H1 (cell line): ENCODE measurements around the gene MID1. TPM values are rescaled to one million over a fixed set of nuclear protein-coding genes. Genes with fewer than 3 reads are reported as not detected.

Experiments
- CTCF ChIA-PET: fragments of 300-600 bp; sonication (Branson Sonifier 250); formaldehyde crosslinking; loops from one replicate; lab custom pipeline; 2021; ENCODE audit not compliant: partially characterized antibody; lab: Charles Lee
- POLR2A ChIA-PET: fragments of 300-600 bp; sonication (Branson Sonifier 250); formaldehyde crosslinking; loops from one replicate; lab custom pipeline; 2021; ENCODE audit warnings: inconsistent platforms; ENCODE audit not compliant: partially characterized antibody; lab: Charles Lee
- DNase-seq, 2 experiments: peaks; one replicate each; pipeline versions ENCODE4 v3.0.0 to v3.0.0-alpha.2; 2010 to 2022; ENCODE audit warnings: low spot score in 2 of 2, low read depth in 1 of 2, mixed read lengths in 1 of 2
- FAIRE-seq: peaks from 2 replicates; lab custom pipeline; 2011; peaks lifted over from hg19 to GRCh38; lab: Jason Lieb, UNC
- H2AFZ ChIP-seq: 2 replicates; pipeline ENCODE4 v1.8.1; 2012; ENCODE audit warnings: low read length, inconsistent platforms
- H2AK5ac ChIP-seq: 2 replicates; pipeline ENCODE4 v1.6.1; 2013; ENCODE audit warnings: low read depth, low read length
- H2BK120ac ChIP-seq: replicated peaks from 2 replicates; pipeline ENCODE3; 2013; ENCODE audit warnings: low read depth, low read length, inconsistent platforms
- H2BK12ac ChIP-seq: 2 replicates; pipeline ENCODE4 v1.6.1; 2013; ENCODE audit warnings: low read depth, low read length
- H2BK15ac ChIP-seq: 2 replicates; pipeline ENCODE4 v1.6.1; 2013; ENCODE audit warnings: low read length
- H2BK20ac ChIP-seq: 2 replicates; pipeline ENCODE4 v1.6.1; 2013; ENCODE audit warnings: low read length
- H2BK5ac ChIP-seq: 2 replicates; pipeline ENCODE4 v1.6.1; 2013; ENCODE audit warnings: low read depth, low read length
- H3K14ac ChIP-seq: 2 replicates; pipeline ENCODE4 v1.6.1; 2013; ENCODE audit warnings: inconsistent platforms; ENCODE audit not compliant: insufficient read length
- H3K18ac ChIP-seq: 2 replicates; pipeline ENCODE4 v1.6.1; 2013; ENCODE audit warnings: low read length; ENCODE audit errors: extremely low read depth
- H3K23ac ChIP-seq: 2 replicates; pipeline ENCODE4 v1.6.1; 2013; ENCODE audit warnings: inconsistent platforms; ENCODE audit not compliant: insufficient read length
- H3K23me2 ChIP-seq: 2 replicates; pipeline ENCODE4 v1.6.1; 2013; ENCODE audit warnings: low read depth, low read length
- H3K27ac ChIP-seq: 2 replicates; pipeline ENCODE4 v1.6.1; 2011; ENCODE audit warnings: low read depth, low read length, inconsistent platforms
- H3K27me3 ChIP-seq, 4 experiments: replicated peaks in 1 of 4; 1 replicate in 1 of 4; 2 replicates in 3 of 4; pipeline versions ENCODE4 v1.6.1 to v1.8.1; 2011 to 2013; ENCODE audit warnings: low read length in 3 of 4, mild to moderate bottlenecking in 3 of 4, inconsistent platforms in 2 of 4, mixed read lengths in 2 of 4, moderate library complexity in 1 of 4; ENCODE audit not compliant: control insufficient read depth in 3 of 4, insufficient read depth in 3 of 4; ENCODE audit errors: extremely low read depth in 1 of 4
- H3K36me3 ChIP-seq, 4 experiments: 2 replicates each; pipeline versions ENCODE4 v1.6.1 to v1.8.1; 2011 to 2013; ENCODE audit warnings: mild to moderate bottlenecking in 4 of 4, low read length in 3 of 4, moderate library complexity in 2 of 4, control low read depth in 1 of 4, inconsistent platforms in 1 of 4; ENCODE audit not compliant: insufficient read depth in 4 of 4, control insufficient read depth in 2 of 4
- H3K4ac ChIP-seq: replicated peaks from 2 replicates; pipeline ENCODE3; 2013; ENCODE audit warnings: low read length, low read depth, mixed read lengths, inconsistent platforms; ENCODE audit not compliant: insufficient read length
- H3K4me1 ChIP-seq, 4 experiments: replicated peaks in 1 of 4; 1 replicate in 1 of 4; 2 replicates in 3 of 4; pipeline versions ENCODE4 v1.6.1 to v1.8.1; 2011 to 2013; ENCODE audit warnings: low read length in 3 of 4, inconsistent platforms in 2 of 4, mixed read lengths in 1 of 4; ENCODE audit not compliant: insufficient read depth in 4 of 4, control insufficient read depth in 3 of 4
- H3K4me2 ChIP-seq, 2 experiments: 2 replicates each; pipeline versions ENCODE4 v1.6.1 to v1.8.1; 2011 to 2013; ENCODE audit warnings: low read depth in 2 of 2, low read length in 2 of 2, control low read depth in 1 of 2, inconsistent platforms in 1 of 2, mild to moderate bottlenecking in 1 of 2; ENCODE audit not compliant: insufficient read depth in 1 of 2
- H3K4me3 ChIP-seq, 4 experiments: fragments of 200-600, 300-600 bp in 1 of 4; sonication (generic), shearing (Covaris generic), sonication (Bioruptor Twin) in 1 of 4; 2 replicates each; pipeline versions ENCODE4 v1.5.1 to v1.8.1; 2011 to 2016; ENCODE audit warnings: low read length in 4 of 4, low read depth in 3 of 4, control low read depth in 2 of 4, inconsistent platforms in 2 of 4, mild to moderate bottlenecking in 2 of 4, mixed read lengths in 1 of 4, moderate library complexity in 1 of 4; ENCODE audit not compliant: insufficient read depth in 2 of 4; ENCODE audit errors: extremely low read depth in 1 of 4
- H3K56ac ChIP-seq: replicated peaks from 2 replicates; pipeline ENCODE3; 2013; ENCODE audit warnings: low read depth, mild to moderate bottlenecking, mixed read lengths, low read length, inconsistent platforms; ENCODE audit not compliant: insufficient read length
- H3K79me1 ChIP-seq: 2 replicates; pipeline ENCODE4 v1.6.1; 2013; ENCODE audit warnings: low read depth, low read length, control low read depth
- H3K79me2 ChIP-seq, 2 experiments: 2 replicates each; pipeline versions ENCODE4 v1.6.1 to v1.8.1; 2012 to 2013; ENCODE audit warnings: low read length in 2 of 2, mild to moderate bottlenecking in 2 of 2, inconsistent platforms in 1 of 2; ENCODE audit not compliant: insufficient read depth in 2 of 2, control insufficient read depth in 1 of 2
- H3K9ac ChIP-seq, 4 experiments: replicated peaks in 1 of 4; 1 replicate in 1 of 4; 2 replicates in 3 of 4; pipeline versions ENCODE4 v1.6.1 to v1.8.1; 2011 to 2013; ENCODE audit warnings: low read depth in 3 of 4, low read length in 3 of 4, control low read depth in 2 of 4, mild to moderate bottlenecking in 2 of 4, moderate library complexity in 2 of 4, inconsistent platforms in 1 of 4; ENCODE audit errors: extremely low read depth in 1 of 4
- H3K9me3 ChIP-seq, 2 experiments: 2 replicates each; pipeline versions ENCODE4 v1.6.1 to v1.8.1; 2012 to 2013; ENCODE audit warnings: mild to moderate bottlenecking in 2 of 2, moderate library complexity in 2 of 2, control low read depth in 1 of 2, inconsistent platforms in 1 of 2, low read depth in 1 of 2, low read length in 1 of 2, mixed read lengths in 1 of 2; ENCODE audit not compliant: insufficient read depth in 2 of 2
- H4K20me1 ChIP-seq, 2 experiments: replicated peaks in 1 of 2; 2 replicates each; pipeline versions ENCODE3 to v1.8.1; 2011 to 2013; ENCODE audit warnings: inconsistent platforms in 2 of 2, low read length in 2 of 2, mild to moderate bottlenecking in 1 of 2; ENCODE audit not compliant: insufficient read depth in 2 of 2, control insufficient read depth in 1 of 2
- H4K5ac ChIP-seq: 2 replicates; pipeline ENCODE4 v1.6.1; 2013; ENCODE audit warnings: low read length, low read depth, mixed read lengths, inconsistent platforms; ENCODE audit not compliant: insufficient read length
- H4K8ac ChIP-seq: 2 replicates; pipeline ENCODE4 v1.8.0; 2013; ENCODE audit warnings: mild to moderate bottlenecking, moderate library complexity, low read length, inconsistent platforms; ENCODE audit not compliant: insufficient read depth; ENCODE audit errors: extremely low read depth
- H4K91ac ChIP-seq: replicated peaks from 2 replicates; pipeline ENCODE3; 2013; ENCODE audit warnings: low read length, mixed read lengths, inconsistent platforms; ENCODE audit not compliant: insufficient read length
- ATF3 ChIP-seq: IDR thresholded peaks from 2 replicates; pipeline ENCODE4 v1.6.1; 2011; ENCODE audit warnings: low read depth, mild to moderate bottlenecking, low read length; ENCODE audit not compliant: insufficient read depth
- HDAC6 ChIP-seq: IDR thresholded peaks from one replicate; pipeline ENCODE4 v1.7.1; 2012; ENCODE audit warnings: low read depth, mild to moderate bottlenecking, inconsistent platforms, low read length, moderate library complexity
- RXRA ChIP-seq: IDR thresholded peaks from 2 replicates; pipeline ENCODE4 v1.6.1; 2011; ENCODE audit warnings: low read depth, mild to moderate bottlenecking, low read length, moderate library complexity; ENCODE audit not compliant: insufficient read depth
- WGBS, 2 experiments: shearing (Covaris generic) in 1 of 2; methylation state at CpG; one replicate each; pipeline versions ENCODE4 v1.1.6 to v1.1.7; 2013 to 2015; ENCODE audit warnings: low lambda C conversion rate in 2 of 2, mixed read lengths in 2 of 2, inconsistent platforms in 1 of 2, low coverage in 1 of 2, missing lambda C conversion rate in 1 of 2; ENCODE audit not compliant: insufficient replicate concordance in 2 of 2, insufficient coverage in 1 of 2, insufficient read length in 1 of 2; ENCODE audit errors: extremely low coverage in 1 of 2, missing lambda C conversion rate in 1 of 2; 5-methylcytosine and 5-hydroxymethylcytosine counted together
- polyA plus RNA-seq, 7 experiments: library from polyadenylated mRNA; depleted of rRNA in 3 of 7; stranded (reverse) in 5 of 7; unstranded in 2 of 7; fragments of >200 nt in 5 of 7; fragments of 200-250 nt in 2 of 7; gene quantifications; 1 replicate in 5 of 7; 2 replicates in 1 of 7; 4 replicates in 1 of 7; pipeline versions ENCODE4 v1.2.1 to v1.2.3, GENCODE V29; 2011 to 2013; ENCODE audit warnings: missing spikeins in 2 of 7, mixed read lengths in 2 of 7
- total RNA-seq: library from RNA; stranded (reverse); fragmentation: NEBNext Ultra II Directional; extraction: Animal tissue kit (Norgen Biotek cat#: 25700); gene quantifications from 2 replicates; pipeline ENCODE4 v1.2.1, GENCODE V29; 2021

The MID1 gene
- total and polyA plus RNA-seq, 2 of the 8 experiments (the other 6 are each of a cell fraction or from before 2014, with no cell fraction given) = 12.9 to 54.3 TPM

GRCh38 chrX:10529344-10529743 lies 91.0 kb downstream of the MID1 start:
- 85% methylated on average over 4 of the region's 4 CpGs; no CpG with 5 or more reads in 1 of the 2 experiments for whole genome bisulfite sequencing, 2 experiments
- no peak overlapping the region for H4K8ac ChIP-seq
- H2BK20ac ChIP-seq = no peak overlapping the region
- H3K9me3 ChIP-seq = no peaks in the 10 kb centered on the region
- H3K56ac ChIP-seq = no peak overlapping the region
- no peak overlapping the region for H4K5ac ChIP-seq
- ChIA-PET CTCF (no interaction called here), POLR2A (no interaction called here)
- H3K36me3 ChIP-seq = no peaks in the 10 kb centered on the region
- DNase-seq = no peak
- peaks cover 0 to 2% (median 0%) of the 10 kb centered on the region in 4 experiments; a peak in 1 of 7 replicates for H3K4me1 ChIP-seq
- H2BK5ac ChIP-seq = no peak overlapping the region
- FAIRE-seq = no peak
- H2AK5ac ChIP-seq = no peak overlapping the region
- H4K91ac ChIP-seq = no peak overlapping the region
- H3K79me2 ChIP-seq = peaks cover 0 to 4% of the 10 kb centered on the region in 2 experiments; a peak in 2 of 4 replicates
- no peak overlapping the region for H3K18ac ChIP-seq
- no peak overlapping the region for H3K27ac ChIP-seq
- H3K23ac ChIP-seq = no peak overlapping the region
- H2BK120ac ChIP-seq = no peak overlapping the region
- TF ChIP-seq RXRA = no peak
- no peak for TF ChIP-seq HDAC6
- TF ChIP-seq ATF3 = no peak
- no peaks in the 10 kb centered on the region for H3K27me3 ChIP-seq
- H3K9ac ChIP-seq = no peak overlapping the region
- no peak overlapping the region for H3K4ac ChIP-seq
- H3K79me1 ChIP-seq = no peaks in the 10 kb centered on the region
- no peak overlapping the region for H3K4me3 ChIP-seq
- H4K20me1 ChIP-seq = peaks cover 0 to 2% of the 10 kb centered on the region in 2 experiments
- H2BK12ac ChIP-seq = no peak overlapping the region
- H2BK15ac ChIP-seq = no peak overlapping the region
- H3K4me2 ChIP-seq = no peak overlapping the region
- no peaks in the 10 kb centered on the region for H3K23me2 ChIP-seq
- no peak overlapping the region for H2AFZ ChIP-seq
- no peak overlapping the region for H3K14ac ChIP-seq
